ENCODE data around the gene ZSCAN30.

- TF ChIP-seq CTCF (IDR thresholded peaks at IDR 0.05) (no peak), ATF1 (CRISPR knock-in tag; IDR thresholded peaks at IDR 0.05) (no peak), SP1 (CRISPR knock-in tag; conservative IDR thresholded peaks at IDR 0.05) (no peak), JUN (CRISPR knock-in tag; IDR thresholded peaks at IDR 0.05) (no peak), HMGA2 (CRISPR knock-in tag; IDR thresholded peaks at IDR 0.05) (no peak), FOXJ3 (CRISPR knock-in tag; IDR thresholded peaks at IDR 0.05; ENCODE audit: borderline replicate concordance) (no peak), ZNF263 (CRISPR knock-in tag; IDR thresholded peaks at IDR 0.05; ENCODE audit: low read depth) (no peak), ETV6 (CRISPR knock-in tag; IDR thresholded peaks at IDR 0.05) (no peak), USF1 (CRISPR knock-in tag; IDR thresholded peaks at IDR 0.05) (no peak), USF2 (CRISPR knock-in tag; IDR thresholded peaks at IDR 0.05) (no peak), FOXK1 (CRISPR knock-in tag; IDR thresholded peaks at IDR 0.05) (no peak), ZBTB21 (CRISPR knock-in tag; IDR thresholded peaks at IDR 0.05; ENCODE audit: borderline replicate concordance) (no peak), E2F1 (CRISPR knock-in tag; IDR thresholded peaks at IDR 0.05) (no peak), CREB1 (CRISPR knock-in tag; IDR thresholded peaks at IDR 0.05) (no peak)
Observed at GRCh38 chr18:35284841-35285240, 5.2 kb downstream of the ZSCAN30 start.
